IPS-NIHi7 (cell line): Measurements from ENCODE around the gene SLC25A29.

Source experiments
- DNase-seq: peaks from one replicate; pipeline ENCODE4 v3.0.0; 2012; ENCODE audit warnings: mixed read lengths; ENCODE audit errors: extremely low spot score

SLC25A29 gene

DNA sequence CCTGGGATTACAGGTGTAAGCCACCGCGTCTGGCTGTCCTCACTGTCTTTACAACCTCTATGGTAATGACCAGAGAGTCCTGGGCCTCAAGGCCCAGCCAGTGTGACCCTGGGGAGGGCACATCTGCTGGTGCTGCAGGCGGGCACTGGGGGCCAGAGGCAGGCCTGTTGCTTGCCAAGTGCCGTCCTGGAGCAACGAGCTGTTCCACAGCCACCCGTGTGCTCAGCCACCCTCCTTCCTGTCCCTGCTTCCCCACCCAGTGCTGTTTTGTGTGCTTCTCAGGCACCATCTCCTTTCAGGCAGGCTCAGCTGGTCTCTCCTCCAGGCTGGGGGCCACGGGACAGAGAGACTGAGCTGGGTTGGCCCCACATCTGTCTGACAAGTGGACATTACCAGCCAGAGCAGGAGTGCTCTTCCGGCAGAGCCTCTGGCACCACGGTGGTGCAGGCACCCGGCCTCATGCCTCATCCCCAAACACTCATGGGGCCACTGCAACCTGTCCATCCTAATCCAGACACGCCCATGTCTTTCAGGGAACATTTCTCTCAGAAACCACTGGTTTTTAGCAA lies 25.9 kb upstream of the SLC25A29 start:
- DNase-seq = no peak

DNA sequence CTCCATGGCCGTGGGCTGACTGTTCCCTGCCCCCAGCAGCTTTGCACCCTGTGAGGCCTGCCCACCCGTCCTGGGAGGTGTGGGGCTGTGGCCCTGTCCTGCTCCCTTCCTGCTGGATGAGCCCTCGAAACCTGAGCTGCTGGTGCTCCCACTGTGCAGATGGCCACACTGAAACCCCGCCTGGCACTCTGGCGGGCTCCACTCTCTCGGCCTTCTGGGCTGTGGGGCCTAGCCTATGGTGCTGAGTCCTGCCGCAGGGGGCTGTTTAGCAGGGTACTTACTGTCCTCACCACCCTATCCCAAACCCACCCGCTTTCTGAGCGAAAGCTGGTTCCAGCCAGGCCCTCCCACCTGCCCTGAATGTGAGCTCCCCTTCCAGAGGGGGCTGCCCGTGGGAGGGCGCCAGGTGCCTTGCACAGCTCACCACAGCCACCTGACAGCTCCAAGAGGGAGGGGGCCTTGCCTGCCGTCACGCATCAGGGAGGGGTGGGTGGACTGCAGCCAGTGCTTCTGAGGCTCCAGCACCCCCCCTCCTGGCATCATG lies 24.2 kb upstream of the SLC25A29 start:
- no peak for DNase-seq

DNA sequence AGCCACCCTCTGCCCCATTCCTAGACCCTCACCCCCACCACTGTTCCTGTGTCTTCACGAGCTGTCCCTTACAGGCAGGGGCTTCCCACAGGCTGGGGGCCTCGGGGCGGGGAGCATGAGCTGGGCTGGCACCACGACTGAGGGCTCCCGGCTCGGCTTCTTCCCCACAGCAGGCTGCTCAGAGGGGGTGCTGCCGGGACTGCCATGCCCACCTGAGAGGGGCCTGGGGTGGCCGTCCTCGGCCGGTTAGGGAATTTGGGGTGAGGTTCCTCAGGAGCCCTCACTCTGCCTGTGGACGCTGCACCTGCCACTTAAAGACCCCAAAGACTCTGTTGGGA lies 23.7 kb upstream of the SLC25A29 start:
- no peak for DNase-seq

DNA sequence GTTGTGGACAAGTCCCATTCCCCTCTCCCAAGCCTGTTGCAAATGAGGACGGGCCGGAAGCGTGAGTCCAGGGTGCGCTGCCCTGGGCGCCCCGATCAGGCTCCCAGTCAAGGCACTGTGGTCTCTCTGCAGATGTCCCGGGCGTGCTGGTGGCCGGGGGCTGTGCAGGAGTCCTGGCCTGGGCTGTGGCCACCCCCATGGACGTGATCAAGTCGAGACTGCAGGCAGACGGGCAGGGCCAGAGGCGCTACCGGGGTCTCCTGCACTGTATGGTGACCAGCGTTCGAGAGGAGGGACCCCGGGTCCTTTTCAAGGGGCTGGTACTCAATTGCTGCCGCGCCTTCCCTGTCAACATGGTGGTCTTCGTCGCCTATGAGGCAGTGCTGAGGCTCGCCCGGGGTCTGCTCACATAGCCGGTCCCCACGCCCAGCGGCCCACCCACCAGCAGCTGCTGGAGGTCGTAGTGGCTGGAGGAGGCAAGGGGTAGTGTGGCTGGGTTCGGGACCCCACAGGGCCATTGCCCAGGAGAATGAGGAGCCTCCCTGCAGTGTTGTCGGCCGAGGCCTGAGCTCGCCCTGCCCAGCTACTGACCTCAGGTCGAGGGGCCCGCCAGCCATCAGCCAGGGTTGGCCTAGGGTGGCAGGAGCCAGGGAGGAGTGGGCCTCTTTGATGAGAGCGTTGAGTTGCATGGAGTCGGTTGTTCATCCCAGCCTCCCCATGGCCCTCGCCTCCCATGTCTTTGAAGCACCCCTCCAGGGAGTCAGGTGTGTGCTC lies 23.2 kb upstream of the SLC25A29 start:
- DNase-seq = no peak

DNA sequence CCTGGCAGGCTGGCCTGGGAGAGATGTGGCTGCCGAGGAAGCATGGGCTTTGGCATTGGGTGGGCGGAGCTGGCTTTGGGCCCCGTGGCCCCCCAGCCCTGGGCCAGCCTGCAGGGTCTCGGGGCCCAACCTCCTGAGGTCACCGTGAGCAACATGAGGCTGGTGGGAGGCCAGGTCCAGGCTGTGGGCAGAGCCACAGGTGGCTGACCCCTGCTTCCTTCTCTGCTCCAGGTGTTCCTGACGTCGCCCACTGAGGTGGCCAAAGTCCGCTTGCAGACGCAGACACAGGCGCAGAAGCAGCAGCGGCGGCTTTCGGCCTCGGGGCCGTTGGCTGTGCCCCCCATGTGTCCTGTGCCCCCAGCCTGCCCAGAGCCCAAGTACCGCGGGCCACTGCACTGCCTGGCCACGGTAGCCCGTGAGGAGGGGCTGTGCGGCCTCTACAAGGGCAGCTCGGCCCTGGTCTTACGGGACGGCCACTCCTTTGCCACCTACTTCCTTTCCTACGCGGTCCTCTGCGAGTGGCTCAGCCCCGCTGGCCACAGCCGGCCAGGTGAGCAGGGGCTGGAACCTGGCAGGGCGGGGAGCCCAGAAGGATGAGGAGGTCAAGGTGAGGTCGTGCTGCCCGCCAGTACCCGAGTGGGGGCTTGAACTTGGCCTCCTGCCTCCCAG lies 22.4 kb upstream of the SLC25A29 start:
- no peak for DNase-seq

DNA sequence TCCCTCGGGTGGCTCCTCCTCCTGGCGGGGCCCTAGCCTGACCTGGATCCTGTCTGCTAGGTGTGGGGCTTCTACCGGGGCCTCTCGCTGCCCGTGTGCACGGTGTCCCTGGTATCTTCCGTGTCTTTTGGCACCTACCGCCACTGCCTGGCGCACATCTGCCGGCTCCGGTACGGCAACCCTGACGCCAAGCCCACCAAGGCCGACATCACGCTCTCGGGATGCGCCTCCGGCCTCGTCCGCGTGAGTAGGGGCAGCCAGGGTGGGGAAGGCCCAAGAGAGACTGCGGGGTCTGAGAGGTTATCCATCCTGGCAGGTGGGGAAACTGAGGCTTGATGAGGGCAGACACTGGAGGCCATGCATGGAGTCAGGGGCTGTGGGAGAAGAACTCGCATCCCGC lies 20.9 kb upstream of the SLC25A29 start:
- DNase-seq = no peak

DNA sequence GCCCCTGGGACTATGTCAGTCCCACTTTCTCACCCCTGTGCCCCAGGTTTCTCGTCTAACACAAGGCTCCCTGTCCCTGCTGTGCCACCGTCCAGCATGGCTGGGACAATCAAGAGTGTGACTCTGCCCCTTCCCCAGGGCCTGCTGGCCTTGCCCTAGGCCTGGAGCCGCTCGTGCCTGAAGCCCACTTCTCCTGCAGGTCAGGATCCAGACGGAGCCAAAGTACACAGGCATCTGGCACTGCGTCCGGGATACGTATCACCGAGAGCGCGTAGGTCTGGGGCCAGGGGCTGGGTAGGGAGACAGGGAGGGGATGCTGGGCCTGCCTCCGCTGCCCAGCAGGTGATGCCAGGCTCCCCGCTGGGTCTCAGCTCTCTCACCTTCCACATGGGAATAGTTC lies 19.7 kb upstream of the SLC25A29 start:
- no peak for DNase-seq

DNA sequence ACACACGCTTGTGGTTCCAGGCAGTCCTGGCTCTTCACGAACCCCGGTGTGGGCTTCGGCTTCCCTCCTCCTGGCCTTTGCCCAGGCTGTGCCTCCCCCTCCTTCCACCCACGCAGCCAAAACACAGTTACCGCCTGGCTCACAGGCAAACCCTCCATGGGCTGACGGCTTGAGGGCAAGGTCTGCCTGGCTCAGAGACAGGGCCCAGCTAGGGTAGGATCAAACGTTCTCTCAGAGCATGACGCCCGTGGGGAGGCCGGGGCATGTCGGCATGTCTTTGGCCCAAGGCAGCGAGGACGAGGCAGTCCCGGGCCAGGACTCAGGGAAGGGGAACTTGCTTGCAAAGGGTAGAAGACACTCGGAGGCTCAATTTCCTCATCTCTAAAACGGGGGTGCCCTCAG lies 19.0 kb upstream of the SLC25A29 start:
- no peak for DNase-seq

DNA sequence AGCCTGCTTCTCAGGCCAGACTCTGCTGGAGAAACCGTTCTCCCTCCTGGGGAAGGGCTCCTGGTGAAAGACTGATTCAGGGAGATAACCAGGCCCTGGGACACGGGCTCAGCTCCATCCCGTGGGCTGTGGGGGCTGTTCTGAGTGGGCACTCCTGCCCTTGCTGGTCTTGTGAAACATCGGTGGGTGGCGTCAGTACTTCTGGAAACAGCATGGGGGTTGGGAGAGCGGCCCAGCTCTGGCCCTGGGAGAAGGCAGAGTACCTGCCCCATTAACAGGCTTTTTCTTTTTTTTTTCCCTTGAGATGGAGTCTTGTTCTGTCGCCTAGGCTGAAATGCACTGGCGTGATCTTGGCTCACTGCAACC lies 17.7 kb upstream of the SLC25A29 start:
- DNase-seq = no peak

DNA sequence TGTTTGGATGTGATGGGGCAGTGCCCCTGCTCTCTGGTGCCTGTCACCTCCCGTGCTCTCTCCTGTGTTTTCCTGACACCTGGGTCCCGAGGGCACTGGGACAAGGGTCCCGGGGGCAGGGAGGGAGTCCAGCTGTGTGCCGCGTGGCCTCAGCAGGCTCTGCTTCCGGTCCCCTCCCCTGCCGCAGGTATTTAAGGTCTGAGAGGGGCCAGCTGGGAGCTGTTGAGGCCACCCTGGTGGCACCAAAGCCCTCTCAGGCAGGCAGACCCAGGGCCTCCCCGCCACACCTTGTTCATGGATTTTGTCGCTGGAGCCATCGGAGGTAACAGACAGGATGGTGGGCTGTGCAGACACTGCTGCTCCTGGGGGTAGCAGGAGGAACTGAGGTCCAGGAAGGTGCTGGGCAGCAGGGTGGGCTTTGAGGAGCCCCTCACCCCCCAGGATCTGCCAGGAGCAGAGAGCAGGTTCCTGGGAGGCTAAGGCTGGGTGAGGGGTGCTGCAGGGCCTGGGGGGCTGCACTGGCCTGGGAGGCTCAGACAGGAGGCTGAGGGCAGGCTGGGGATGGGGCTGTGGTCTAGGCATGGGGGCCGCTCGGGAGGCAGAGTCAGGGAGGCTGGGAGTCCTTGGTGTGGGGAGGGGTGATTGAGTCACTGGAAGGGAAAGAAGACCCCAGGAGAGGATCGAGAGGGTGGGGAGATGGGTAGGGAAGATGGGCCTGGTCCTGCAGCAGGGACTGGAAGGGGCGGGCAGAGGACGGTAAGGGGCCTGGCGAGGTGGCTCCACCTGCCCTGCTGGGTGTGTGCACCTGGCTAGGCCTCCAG lies 17.1 kb upstream of the SLC25A29 start, which contains the start of gene SLC25A47:
Gene SLC25A47, plus strand, starts transcription at position 219 of the 821 bp plus-strand sequence. Its CDS starts 76 bp downstream, at position 295.
- no peak for DNase-seq

DNA sequence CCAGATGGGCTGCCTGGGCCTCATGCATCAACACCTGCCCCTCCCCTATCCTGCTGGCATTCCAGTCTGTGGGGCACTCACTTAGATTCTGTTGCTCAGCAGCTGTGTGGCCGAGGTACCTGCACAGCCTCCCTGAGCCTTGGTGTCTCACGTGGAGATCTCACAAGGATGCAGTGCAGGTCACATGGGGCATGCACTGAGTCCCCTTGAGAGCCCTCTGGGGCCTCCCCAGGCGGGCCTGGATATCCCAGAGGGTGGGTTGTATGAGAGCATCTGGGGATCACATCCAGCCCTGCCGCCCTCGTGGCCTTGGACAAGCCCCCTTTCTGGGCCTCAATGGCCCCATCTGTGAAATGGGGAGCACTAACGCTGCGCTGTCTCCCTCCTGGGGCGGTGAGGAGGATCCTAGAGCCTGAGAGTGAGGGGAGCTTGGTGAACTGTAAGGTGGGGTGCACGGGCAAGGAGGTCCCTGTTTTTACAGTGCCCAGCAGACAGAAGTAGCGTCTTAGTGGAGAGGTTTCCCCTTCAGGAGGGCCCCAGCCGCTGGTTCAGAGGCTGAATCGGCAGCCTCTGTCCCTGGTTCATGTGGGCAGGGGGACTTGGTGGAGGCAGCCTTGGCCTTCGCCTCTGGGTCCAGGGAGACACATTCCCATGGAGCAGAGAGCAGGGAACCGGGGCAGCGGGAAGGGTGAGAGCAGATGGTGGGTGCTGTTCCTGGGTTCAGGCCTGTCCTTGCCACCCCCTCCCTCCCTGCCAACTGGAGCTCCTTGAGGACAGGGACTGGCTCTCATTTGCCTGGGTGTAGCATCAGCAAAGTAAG lies 16.1 kb upstream of the SLC25A29 start:
- DNase-seq = no peak

DNA sequence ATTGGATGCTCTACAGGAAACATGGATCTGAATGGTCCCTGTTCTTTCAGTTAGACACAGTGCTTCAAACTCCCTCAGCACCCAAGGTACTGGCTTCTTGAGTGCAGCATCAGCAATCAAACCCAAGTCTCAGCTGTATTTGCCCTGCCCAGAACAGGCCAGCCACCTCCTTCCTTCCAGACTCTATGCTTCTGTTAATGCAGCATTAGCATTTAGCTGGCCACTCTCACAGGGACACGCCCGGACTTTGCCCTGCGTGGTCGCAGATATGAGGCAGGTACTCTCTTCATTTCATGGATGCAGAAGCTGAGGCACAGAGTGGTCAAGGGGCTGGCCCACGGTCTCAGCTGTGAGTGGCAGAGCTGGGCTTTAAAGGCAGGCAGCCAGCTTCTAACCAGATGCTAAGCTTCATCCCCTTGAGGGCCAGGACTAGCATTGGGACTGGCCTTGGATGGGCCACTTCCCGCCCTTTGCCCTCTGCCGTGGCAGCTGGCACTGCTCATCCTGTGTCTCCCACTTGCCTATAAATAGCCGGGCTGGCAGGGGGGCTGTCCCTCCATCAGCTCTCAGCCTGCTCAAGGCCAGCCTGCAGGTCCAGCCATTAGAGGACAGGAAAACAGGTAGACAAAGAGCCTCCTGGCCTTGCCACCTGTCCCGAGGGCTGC lies 15.4 kb upstream of the SLC25A29 start:
- no peak for DNase-seq

DNA sequence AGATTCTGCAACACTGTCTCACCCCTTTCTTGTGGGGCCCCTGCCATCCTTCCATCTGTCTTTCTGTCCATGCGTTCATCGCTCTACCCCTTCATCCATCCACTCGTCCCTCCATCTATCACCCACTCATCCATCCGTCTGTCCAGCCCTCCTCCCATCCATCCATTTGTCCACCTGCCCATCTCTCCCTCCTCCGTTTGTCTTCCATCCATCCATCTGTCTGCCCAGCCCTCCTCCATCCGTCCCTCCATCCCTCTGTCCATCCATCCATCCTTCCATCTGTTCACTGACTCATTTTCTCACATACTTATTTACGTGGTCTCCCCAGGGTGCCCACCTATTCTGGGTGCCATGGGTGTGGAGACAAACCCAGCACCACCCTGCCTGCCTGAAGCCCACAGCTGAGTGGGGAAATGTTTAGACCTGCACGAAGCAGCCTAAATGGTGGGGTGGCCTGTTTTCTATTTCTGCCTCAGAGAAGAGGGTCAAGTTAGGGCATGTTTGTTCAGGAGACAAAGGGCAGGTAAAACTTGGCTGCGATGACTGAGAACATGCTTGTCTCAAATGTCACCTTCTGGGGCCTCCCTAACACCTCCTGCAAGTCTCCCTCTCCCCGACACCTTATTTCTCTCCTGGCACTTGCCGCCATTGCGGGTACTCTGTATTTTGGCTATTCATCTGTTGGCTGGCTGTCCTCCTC lies 14.1 kb upstream of the SLC25A29 start:
- DNase-seq = no peak

DNA sequence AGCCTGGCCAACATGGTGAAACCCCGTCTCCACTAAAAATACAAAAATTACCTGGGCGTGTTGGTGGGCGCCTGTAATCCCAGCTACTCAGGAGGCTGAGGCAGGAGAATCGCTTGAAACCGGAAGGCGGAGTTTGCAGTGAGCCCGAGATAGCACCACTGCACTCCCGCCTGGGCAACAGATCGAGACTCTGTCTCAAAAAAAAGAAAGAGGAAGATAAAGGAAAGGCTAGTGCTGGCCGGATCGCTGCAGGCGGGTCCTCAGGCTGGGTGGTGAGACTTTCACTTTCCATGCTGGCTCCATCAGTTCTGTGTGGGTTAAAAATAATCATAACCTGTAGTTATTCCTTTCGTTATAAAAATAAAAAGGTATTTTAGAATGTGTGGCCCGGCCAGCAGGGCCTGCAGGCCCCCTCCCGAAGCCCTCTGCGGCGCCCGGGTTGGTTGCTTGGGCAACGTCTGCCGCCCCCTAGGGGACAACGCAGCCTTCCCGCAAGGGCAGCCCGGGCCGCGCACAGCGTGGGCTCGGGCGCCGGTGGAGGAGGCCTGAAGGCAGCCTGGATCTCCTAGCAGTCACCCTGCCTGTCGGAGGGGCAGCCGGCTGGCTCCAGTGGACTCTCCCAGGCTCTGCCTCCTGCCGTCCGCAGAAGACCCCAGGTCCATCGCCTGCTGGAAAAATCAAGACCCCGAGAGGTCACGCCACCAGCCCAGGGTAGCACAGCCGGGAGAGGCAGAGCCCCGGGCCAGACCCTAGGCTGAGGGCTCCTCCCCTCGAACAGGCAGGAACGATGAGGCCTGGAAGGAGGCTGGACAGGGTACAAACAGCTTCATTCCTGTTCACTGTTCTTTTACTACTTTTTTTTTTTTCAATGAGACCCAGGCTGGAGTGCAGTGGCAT lies 11.9 kb upstream of the SLC25A29 start:
- DNase-seq = peak; percentile 92

DNA sequence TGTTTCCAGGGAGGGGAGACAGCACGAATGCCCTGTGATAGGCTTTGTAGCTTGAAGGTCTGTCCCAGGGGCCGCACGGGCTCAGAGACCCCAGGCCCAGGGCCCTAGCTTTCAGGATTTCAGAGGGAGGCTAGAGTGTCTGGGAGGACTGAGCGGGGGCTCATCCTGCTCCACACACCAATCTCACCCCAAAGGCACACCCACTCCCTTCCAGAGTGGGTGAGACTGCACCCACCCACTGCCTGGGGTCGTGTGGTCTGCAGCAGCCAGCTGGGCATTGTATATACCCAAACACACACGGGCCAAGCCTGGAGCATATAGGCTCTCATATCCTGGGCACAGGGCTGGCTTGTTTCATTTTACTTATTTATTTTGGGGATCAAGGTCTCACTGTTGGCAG lies 11.1 kb upstream of the SLC25A29 start:
- DNase-seq = no peak

DNA sequence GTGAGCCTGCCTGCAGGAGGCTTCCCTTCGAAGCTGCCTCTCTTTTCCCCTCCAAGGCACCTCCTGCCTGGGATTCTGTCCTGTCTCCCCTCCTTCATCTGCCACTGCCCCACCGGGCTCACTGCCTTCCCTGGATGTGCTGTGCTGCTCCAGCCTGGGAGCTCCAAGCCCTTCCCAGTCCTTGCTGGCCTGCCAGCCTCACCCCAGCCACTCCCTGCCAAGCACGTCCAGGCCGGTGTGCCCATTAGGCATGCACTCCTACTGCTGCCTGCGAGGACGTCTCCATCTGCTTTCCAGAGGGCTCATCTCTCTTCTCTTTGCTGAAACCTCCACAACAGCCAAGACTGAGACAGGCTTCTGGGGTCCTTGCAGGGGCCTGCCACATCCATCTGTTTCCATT lies 8.5 kb upstream of the SLC25A29 start:
- no peak for DNase-seq

DNA sequence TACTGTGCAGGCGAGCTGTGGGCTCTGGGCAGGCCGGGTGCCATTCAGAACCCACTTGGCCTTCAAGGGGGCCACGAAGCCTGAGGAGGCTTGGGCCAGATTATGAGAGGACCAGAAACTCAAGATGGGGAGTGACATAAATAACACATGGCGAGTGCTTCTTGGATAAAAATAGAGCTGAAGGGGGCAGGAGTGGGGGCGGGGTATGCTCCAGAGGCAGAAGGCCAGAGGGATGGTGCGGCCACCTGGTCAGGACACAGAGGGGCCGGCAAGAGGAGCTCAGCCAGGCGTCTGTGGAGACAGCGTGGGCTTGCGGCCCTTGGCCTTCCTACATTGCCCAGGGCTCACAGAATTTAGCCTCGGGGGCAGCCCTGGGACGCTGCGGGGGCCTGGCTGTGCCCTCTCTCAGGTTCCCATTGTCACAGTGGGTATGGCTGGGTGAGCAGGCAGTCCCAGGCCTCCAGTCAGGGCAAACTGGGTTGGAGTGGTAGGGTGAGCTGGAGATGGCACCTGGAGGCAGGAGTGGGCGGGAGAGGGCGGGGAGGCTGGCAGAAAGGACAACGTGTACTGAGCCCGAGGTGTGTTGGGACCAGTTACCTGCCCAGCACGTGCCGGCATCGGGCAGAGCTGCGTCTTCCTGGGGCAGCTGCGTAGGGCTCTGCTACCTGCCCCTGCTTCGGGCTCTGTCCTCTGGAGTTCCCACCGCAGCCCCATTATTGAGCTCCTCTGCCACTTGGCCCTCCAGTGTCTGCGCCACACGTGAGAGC lies 7.4 kb upstream of the SLC25A29 start:
- no peak for DNase-seq

DNA sequence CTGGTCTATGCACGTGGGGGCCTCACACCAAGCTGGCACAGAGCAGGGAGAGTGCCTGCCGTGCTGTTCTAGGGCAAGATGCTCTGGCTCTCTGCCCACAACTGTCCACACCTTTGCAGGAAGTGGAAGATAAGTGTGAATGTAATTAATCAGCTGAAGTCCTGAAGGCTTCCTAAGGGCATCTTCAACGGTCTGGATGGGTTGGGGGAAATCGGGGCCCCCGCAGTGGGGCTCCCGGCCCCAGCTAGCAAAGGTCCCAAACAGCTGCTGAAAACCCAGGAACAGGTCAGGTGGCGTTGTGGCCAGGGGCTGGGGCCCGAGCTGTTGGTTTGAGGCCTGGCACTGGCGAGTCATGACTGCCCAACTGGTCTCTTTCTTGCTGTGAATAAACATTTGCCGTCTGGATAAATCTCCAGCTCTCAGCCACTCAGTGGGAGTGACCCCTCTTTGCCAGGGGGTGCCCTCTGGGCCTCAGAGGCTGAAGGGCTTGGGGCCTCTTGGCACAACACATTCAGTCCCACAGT lies 6.7 kb upstream of the SLC25A29 start:
- DNase-seq = no peak
